ENCODE results near the gene LGALS3BP. TPM values are rescaled to one million over a fixed set of nuclear protein-coding genes. Genes with fewer than 3 reads are reported as not detected.

LGALS3BP gene
- total and polyA plus RNA-seq, 2 donors (not counting 1 experiment from before 2014, with no cell fraction given), result 1.8 to 7.5 TPM

DNA sequence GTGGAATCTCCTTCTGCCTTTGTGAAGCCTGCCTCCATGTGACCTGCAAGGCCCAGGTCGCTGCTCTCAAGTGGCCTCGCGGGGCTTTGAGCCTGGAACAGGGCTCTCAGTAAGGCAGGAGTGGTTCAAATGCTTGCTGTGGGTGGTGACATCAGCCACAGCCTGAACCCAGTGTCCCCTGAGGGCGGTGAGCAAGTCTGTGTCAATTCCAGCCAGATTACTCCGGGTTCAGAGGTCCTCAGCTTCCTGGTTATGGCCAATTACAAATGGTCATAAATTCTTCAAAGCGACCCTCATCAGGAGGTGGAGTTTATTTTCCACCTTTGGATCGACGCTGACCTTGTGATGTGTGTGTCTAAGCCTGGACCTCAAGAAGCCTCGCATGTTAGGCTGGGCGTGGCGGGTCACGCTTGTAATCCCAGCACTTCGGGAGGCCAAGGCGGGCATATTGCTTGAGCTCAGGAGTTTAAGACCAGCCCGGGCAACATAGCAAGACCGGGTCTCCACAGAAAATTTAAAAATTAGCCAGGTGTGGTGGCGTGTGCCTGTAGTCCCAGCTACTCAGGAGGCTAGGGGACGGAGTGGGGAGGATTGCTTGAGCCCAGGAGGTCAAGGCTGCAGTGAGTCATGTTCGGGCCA lies 17.3 kb downstream of the LGALS3BP start:
- no peaks in the 10 kb centered on the region for H3K27me3 Mint-ChIP-seq
- no peak overlapping the region for H3K27ac ChIP-seq (ENCODE audit: low read length in 2 of 2)
- POLR2A ChIA-PET, result no interaction called here

DNA sequence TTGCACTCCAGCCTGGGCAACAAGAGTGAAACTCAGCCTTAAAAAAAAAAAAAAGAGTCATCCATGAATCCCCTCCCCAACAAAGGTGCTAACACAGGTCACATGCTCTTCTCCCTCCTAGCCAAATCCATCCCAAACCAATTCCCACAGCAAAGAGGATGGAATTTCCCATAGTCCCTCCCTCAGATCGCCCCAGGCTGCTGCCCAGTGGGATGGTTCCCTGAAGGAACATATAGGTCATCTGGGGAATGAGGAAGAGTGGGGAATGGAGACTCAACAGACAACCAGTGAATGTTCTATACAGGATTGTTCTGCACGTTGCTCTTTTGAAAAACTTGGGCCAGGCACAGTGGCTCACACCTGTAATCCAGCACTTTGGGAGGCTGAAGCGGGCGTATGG lies 18.2 kb downstream of the LGALS3BP start:
- TF ChIP-seq, protein P1, sequence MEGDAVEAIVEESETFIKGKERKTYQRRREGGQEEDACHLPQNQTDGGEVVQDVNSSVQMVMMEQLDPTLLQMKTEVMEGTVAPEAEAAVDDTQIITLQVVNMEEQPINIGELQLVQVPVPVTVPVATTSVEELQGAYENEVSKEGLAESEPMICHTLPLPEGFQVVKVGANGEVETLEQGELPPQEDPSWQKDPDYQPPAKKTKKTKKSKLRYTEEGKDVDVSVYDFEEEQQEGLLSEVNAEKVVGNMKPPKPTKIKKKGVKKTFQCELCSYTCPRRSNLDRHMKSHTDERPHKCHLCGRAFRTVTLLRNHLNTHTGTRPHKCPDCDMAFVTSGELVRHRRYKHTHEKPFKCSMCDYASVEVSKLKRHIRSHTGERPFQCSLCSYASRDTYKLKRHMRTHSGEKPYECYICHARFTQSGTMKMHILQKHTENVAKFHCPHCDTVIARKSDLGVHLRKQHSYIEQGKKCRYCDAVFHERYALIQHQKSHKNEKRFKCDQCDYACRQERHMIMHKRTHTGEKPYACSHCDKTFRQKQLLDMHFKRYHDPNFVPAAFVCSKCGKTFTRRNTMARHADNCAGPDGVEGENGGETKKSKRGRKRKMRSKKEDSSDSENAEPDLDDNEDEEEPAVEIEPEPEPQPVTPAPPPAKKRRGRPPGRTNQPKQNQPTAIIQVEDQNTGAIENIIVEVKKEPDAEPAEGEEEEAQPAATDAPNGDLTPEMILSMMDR (IDR thresholded peaks at IDR 0.05), result no peak
- TF ChIP-seq EZH2 (IDR thresholded peaks at IDR 0.05; ENCODE audit: borderline replicate concordance, insufficient read depth, low read depth, low read length, poor library complexity, severe bottlenecking), result no peak
- peaks cover 0 to 5% (median 0%) of the 10 kb centered on the region in 3 donors for H3K9me3 ChIP-seq (ENCODE audit: control extremely low read depth in 1 of 3, control insufficient read depth in 2 of 3, insufficient read depth in 1 of 3, low read length in 2 of 3)
- Mint-ChIP-seq H3K4me3 (no peak overlapping the region), H3K27me3 (no peaks in the 10 kb centered on the region), H3K4me1 (peaks cover 20% of the 10 kb centered on the region), H3K27ac (no peak overlapping the region), H3K9me3 (ENCODE audit: insufficient read depth) (no peaks in the 10 kb centered on the region)
- peaks cover 10 to 15% of the 10 kb centered on the region in 2 donors for H3K4me1 ChIP-seq (ENCODE audit: control insufficient read depth in 2 of 2, insufficient read depth in 2 of 2, low read length in 2 of 2)
- no peaks in the 10 kb centered on the region for H4K20me1 ChIP-seq (ENCODE audit: control insufficient read depth, insufficient read depth, low read length, poor library complexity, severe bottlenecking)
- no peaks in the 10 kb centered on the region for H3K36me3 ChIP-seq (replicated peaks in 1 of 2; ENCODE audit: control extremely low read depth in 1 of 2, control insufficient read depth in 1 of 2, extremely low read depth in 1 of 2, insufficient read depth in 2 of 2, low read length in 1 of 2)
- DNase-seq (no peak), ATAC-seq (ENCODE audit: low read depth) (no peak)
- WGBS (ENCODE audit: insufficient coverage), result 90% methylated on average over 2 of the region's 4 CpGs
- no peak overlapping the region for H3K27ac ChIP-seq (ENCODE audit: low read length in 2 of 2)
- intact Hi-C loops (cut with micrococcal nuclease), result no loop called here
- H3K79me2 ChIP-seq (ENCODE audit: control insufficient read depth, insufficient read depth, low read length), result no peaks in the 10 kb centered on the region
- H3K4me2 ChIP-seq (replicated peaks; ENCODE audit: low read depth, low read length, poor library complexity, severe bottlenecking), result no peak overlapping the region
- no peak overlapping the region for H3K4me3 ChIP-seq (ENCODE audit: control extremely low read depth in 1 of 5, extremely low read depth in 1 of 5, insufficient read depth in 1 of 5, low read depth in 2 of 5, low read length in 4 of 5)
- no peaks in the 10 kb centered on the region for H3K27me3 ChIP-seq (replicated peaks in 1 of 4; ENCODE audit: control extremely low read depth in 1 of 4, control insufficient read depth in 3 of 4, insufficient read depth in 4 of 4, low read length in 3 of 4)
- H2AFZ ChIP-seq (ENCODE audit: insufficient read depth, low read depth, low read length, poor library complexity, severe bottlenecking), result no peak overlapping the region
- CTCF ChIA-PET, result interaction anchor here (2.8 kb wide), 1 partner anchor 10 kb away, joined by 7 read pairs; no protein-coding TSS in a partner anchor
- POLR2A ChIA-PET, result no interaction called here
- H3K9ac ChIP-seq (ENCODE audit: low read length), result no peak overlapping the region

More for the DNA sequence above, 17.3 kb downstream of the LGALS3BP start:
- TF ChIP-seq, protein P1 (IDR thresholded peaks at IDR 0.05), result no peak
- TF ChIP-seq EZH2 (IDR thresholded peaks at IDR 0.05; ENCODE audit: borderline replicate concordance, insufficient read depth, low read depth, low read length, poor library complexity, severe bottlenecking), result no peak
- DNase-seq, result no peak
- intact Hi-C loops (cut with micrococcal nuclease), result no loop called here
- Histone ChIP-seq H3K27me3 (replicated peaks in 1 of 4; ENCODE audit: control extremely low read depth in 1 of 4, control insufficient read depth in 3 of 4, insufficient read depth in 4 of 4, low read length in 3 of 4) (no peaks in the 10 kb centered on the region), H3K9me3 (ENCODE audit: control extremely low read depth in 1 of 3, control insufficient read depth in 2 of 3, insufficient read depth in 1 of 3, low read length in 2 of 3) (peaks cover 0 to 5% (median 0%) of the 10 kb centered on the region in 3 donors), H2AFZ (ENCODE audit: insufficient read depth, low read depth, low read length, poor library complexity, severe bottlenecking) (no peak overlapping the region), H3K79me2 (ENCODE audit: control insufficient read depth, insufficient read depth, low read length) (no peaks in the 10 kb centered on the region), H3K36me3 (replicated peaks in 1 of 2; ENCODE audit: control extremely low read depth in 1 of 2, control insufficient read depth in 1 of 2, extremely low read depth in 1 of 2, insufficient read depth in 2 of 2, low read length in 1 of 2) (no peaks in the 10 kb centered on the region), H4K20me1 (ENCODE audit: control insufficient read depth, insufficient read depth, low read length, poor library complexity, severe bottlenecking) (no peaks in the 10 kb centered on the region), H3K4me2 (replicated peaks; ENCODE audit: low read depth, low read length, poor library complexity, severe bottlenecking) (no peak overlapping the region), H3K9ac (ENCODE audit: low read length) (no peak overlapping the region), H3K4me3 (ENCODE audit: control extremely low read depth in 1 of 5, extremely low read depth in 1 of 5, insufficient read depth in 1 of 5, low read depth in 2 of 5, low read length in 4 of 5) (no peak overlapping the region), H3K4me1 (ENCODE audit: control insufficient read depth in 2 of 2, insufficient read depth in 2 of 2, low read length in 2 of 2) (peaks cover 10 to 15% of the 10 kb centered on the region in 2 donors)
- ATAC-seq (ENCODE audit: low read depth), result no peak
- no peak overlapping the region for H3K4me3 Mint-ChIP-seq
- no peaks in the 10 kb centered on the region for H3K9me3 Mint-ChIP-seq (ENCODE audit: insufficient read depth)
- no peak overlapping the region for H3K27ac Mint-ChIP-seq
- CTCF ChIA-PET, result interaction anchor here (1.1 kb wide), 1 partner anchor 465 kb away, joined by 3 read pairs; no protein-coding TSS in a partner anchor
- WGBS (ENCODE audit: insufficient coverage), result 81% methylated on average over 17 of the region's 19 CpGs
- H3K4me1 Mint-ChIP-seq, result peaks cover 22% of the 10 kb centered on the region
